Panc1 (cell line): ENCODE data around the gene EOLA1.
"Not testable (repeated sequence)": the region's sequence is repeated elsewhere in the genome, so short reads cannot be mapped to it uniquely, and the experiment has no call there.

Experiments
- CTCF ChIP-seq: fragments of 450-650 bp; IDR thresholded peaks from 2 replicates; pipeline ENCODE4 v1.5.1; 2017; ENCODE audit warnings: mild to moderate bottlenecking
- REST ChIP-seq, 2 experiments: IDR thresholded peaks; 2 replicates each; pipeline ENCODE4 v1.6.1; 2011 to 2012; ENCODE audit warnings: low read depth in 2 of 2, control low read depth in 1 of 2, low read length in 1 of 2, mild to moderate bottlenecking in 1 of 2, moderate library complexity in 1 of 2; ENCODE audit not compliant: insufficient read depth in 1 of 2

- TF ChIP-seq REST (IDR thresholded peaks at IDR 0.05; ENCODE audit: insufficient read depth in 1 of 2, low read depth in 2 of 2, low read length in 1 of 2); CTCF: not testable (repeated sequence)
Measured at GRCh38 chrX:149546962-149547361, 6.2 kb downstream of the EOLA1 start.
